ENCODE measurements around the gene TNK1.

DNA sequence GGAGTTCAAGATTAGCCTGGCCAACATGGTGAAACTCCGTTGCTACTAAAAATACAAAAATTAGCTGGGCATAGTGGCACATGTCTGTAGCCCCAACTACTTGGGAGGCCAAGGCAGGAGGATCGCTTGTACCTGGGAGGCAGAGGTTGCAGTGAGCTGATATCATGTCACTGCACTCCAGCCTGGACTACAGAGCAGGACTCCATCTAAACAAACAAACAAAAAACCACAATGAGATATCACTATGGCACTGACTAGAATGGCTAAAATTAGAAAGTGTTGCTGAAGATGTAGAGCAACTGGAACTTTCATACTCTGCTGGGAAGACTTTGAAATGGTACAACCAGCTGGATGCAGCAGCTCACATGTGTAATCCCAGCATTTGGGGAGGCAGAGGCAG, 6.5 kb upstream of the TNK1 start:
- no peak for TF ChIP-seq NFIC (IDR thresholded peaks at IDR 0.05; ENCODE audit: borderline replicate concordance)
- TF ChIP-seq, protein P1, sequence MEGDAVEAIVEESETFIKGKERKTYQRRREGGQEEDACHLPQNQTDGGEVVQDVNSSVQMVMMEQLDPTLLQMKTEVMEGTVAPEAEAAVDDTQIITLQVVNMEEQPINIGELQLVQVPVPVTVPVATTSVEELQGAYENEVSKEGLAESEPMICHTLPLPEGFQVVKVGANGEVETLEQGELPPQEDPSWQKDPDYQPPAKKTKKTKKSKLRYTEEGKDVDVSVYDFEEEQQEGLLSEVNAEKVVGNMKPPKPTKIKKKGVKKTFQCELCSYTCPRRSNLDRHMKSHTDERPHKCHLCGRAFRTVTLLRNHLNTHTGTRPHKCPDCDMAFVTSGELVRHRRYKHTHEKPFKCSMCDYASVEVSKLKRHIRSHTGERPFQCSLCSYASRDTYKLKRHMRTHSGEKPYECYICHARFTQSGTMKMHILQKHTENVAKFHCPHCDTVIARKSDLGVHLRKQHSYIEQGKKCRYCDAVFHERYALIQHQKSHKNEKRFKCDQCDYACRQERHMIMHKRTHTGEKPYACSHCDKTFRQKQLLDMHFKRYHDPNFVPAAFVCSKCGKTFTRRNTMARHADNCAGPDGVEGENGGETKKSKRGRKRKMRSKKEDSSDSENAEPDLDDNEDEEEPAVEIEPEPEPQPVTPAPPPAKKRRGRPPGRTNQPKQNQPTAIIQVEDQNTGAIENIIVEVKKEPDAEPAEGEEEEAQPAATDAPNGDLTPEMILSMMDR (IDR thresholded peaks at IDR 0.05): no peak
- TF ChIP-seq FOXM1 (IDR thresholded peaks at IDR 0.05; ENCODE audit: low read depth): no peak
- no peak for TF ChIP-seq RAD21 (IDR thresholded peaks at IDR 0.05; ENCODE audit: low read length)
- TF ChIP-seq, protein P2, sequence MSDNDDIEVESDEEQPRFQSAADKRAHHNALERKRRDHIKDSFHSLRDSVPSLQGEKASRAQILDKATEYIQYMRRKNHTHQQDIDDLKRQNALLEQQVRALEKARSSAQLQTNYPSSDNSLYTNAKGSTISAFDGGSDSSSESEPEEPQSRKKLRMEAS (IDR thresholded peaks at IDR 0.05; ENCODE audit: low read depth): no peak
- TF ChIP-seq EP300 (IDR thresholded peaks at IDR 0.05; ENCODE audit: borderline replicate concordance in 1 of 2, low read depth in 1 of 2, low read length in 1 of 2): no peak
